Measurements from ENCODE around the gene GPC2. TPM values are rescaled to one million over a fixed set of nuclear protein-coding genes. Genes with fewer than 3 reads are reported as not detected.

The GPC2 gene
- total and polyA plus RNA-seq, 4 donors, result 6.1 to 53.6 (median 28.7) TPM

Other genes starting within 250 kb of the GPC2 start
- gene GJC3, start 247.8 kb downstream of the GPC2 start, total RNA-seq, result 10 to 100 TPM in 1 of 2 donors, 1 to 10 TPM in 1; 4.5 to 12.6 TPM
- gene GJC3, start 247.8 kb downstream of the GPC2 start, polyA plus RNA-seq (ENCODE audit: insufficient read length in 2 of 2), result 1 to 10 TPM in 1 of 2 donors, under 1 TPM in 1; 1.00 to 1.7 TPM
- gene AZGP1, start 201.3 kb downstream of the GPC2 start, total RNA-seq, result 1 to 10 TPM; 4.5 to 6.3 TPM
- gene AZGP1, start 201.3 kb downstream of the GPC2 start, polyA plus RNA-seq (ENCODE audit: insufficient read length in 2 of 2), result 1 to 10 TPM in 1 of 2 donors, under 1 TPM in 1; 0.79 to 3.0 TPM
- gene ZKSCAN1, start 161.8 kb downstream of the GPC2 start, total RNA-seq, result 10 to 100 TPM; 60.3 to 97.3 TPM
- gene ZKSCAN1, start 161.8 kb downstream of the GPC2 start, polyA plus RNA-seq (ENCODE audit: insufficient read length in 2 of 2), result 10 to 100 TPM; 51.7 to 53.4 TPM
- gene ZSCAN21, start 127.6 kb downstream of the GPC2 start, total RNA-seq, result 10 to 100 TPM; 10.3 to 27.7 TPM
- 10 to 100 TPM; 17.2 to 21.2 TPM for gene ZSCAN21, start 127.6 kb downstream of the GPC2 start, polyA plus RNA-seq (ENCODE audit: insufficient read length in 2 of 2)
- 10 to 100 TPM; 28.5 to 49.3 TPM for gene ZNF3, start 95.7 kb downstream of the GPC2 start, total RNA-seq
- gene ZNF3, start 95.7 kb downstream of the GPC2 start, polyA plus RNA-seq (ENCODE audit: insufficient read length in 2 of 2), result 10 to 100 TPM; 33.6 to 35.6 TPM
- gene COPS6, start 88.4 kb downstream of the GPC2 start, total RNA-seq, result 10 to 100 TPM; 59.9 to 78.4 TPM
- gene COPS6, start 88.4 kb downstream of the GPC2 start, polyA plus RNA-seq (ENCODE audit: insufficient read length in 2 of 2), result 100 to 1,000 TPM; 147 to 167 TPM
- gene MCM7, start 76.0 kb downstream of the GPC2 start, total RNA-seq, result 10 to 100 TPM; 36.7 to 71.5 TPM
- 10 to 100 TPM; 88.3 to 94.7 TPM for gene MCM7, start 76.0 kb downstream of the GPC2 start, polyA plus RNA-seq (ENCODE audit: insufficient read length in 2 of 2)
- 10 to 100 TPM; 18.2 to 27.4 TPM for gene AP4M1, start 75.7 kb downstream of the GPC2 start, total RNA-seq
- 10 to 100 TPM; 31.4 to 47.7 TPM for gene AP4M1, start 75.7 kb downstream of the GPC2 start, polyA plus RNA-seq (ENCODE audit: insufficient read length in 2 of 2)
- gene TAF6, start 58.0 kb downstream of the GPC2 start, total RNA-seq, result 10 to 100 TPM; 25.3 to 26.7 TPM
- gene TAF6, start 58.0 kb downstream of the GPC2 start, polyA plus RNA-seq (ENCODE audit: insufficient read length in 2 of 2), result 10 to 100 TPM; 61.9 to 73.2 TPM
- gene CNPY4, start 57.7 kb downstream of the GPC2 start, total RNA-seq, result 10 to 100 TPM; 22.5 to 65.7 TPM
- 10 to 100 TPM; 29.9 to 33.3 TPM for gene CNPY4, start 57.7 kb downstream of the GPC2 start, polyA plus RNA-seq (ENCODE audit: insufficient read length in 2 of 2)
- 1 to 10 TPM; 3.1 to 4.8 TPM for gene MBLAC1, start 50.4 kb downstream of the GPC2 start, total RNA-seq
- gene MBLAC1, start 50.4 kb downstream of the GPC2 start, polyA plus RNA-seq (ENCODE audit: insufficient read length in 2 of 2), result 1 to 10 TPM; 5.2 to 5.8 TPM
- 100 to 1,000 TPM in 1 of 2 donors, 10 to 100 TPM in 1; 59.2 to 155 TPM for gene LAMTOR4, start 28.5 kb downstream of the GPC2 start, total RNA-seq
- 100 to 1,000 TPM; 132 to 160 TPM for gene LAMTOR4, start 28.5 kb downstream of the GPC2 start, polyA plus RNA-seq (ENCODE audit: insufficient read length in 2 of 2)
- gene TRAPPC14, start 18.7 kb downstream of the GPC2 start, total RNA-seq, result 10 to 100 TPM in 1 of 2 donors, 1 to 10 TPM in 1; 9.4 to 14.6 TPM
- gene TRAPPC14, start 18.7 kb downstream of the GPC2 start, polyA plus RNA-seq (ENCODE audit: insufficient read length in 2 of 2), result 10 to 100 TPM; 47.4 to 54.1 TPM
- gene GAL3ST4, start 8.8 kb downstream of the GPC2 start, total RNA-seq, result 1 to 10 TPM; 5.0 to 8.6 TPM
- 10 to 100 TPM; 21.6 to 23.1 TPM for gene GAL3ST4, start 8.8 kb downstream of the GPC2 start, polyA plus RNA-seq (ENCODE audit: insufficient read length in 2 of 2)
- 1 to 10 TPM; 2.1 to 2.3 TPM for gene STAG3, start 537 bp upstream of the GPC2 start, total RNA-seq
- gene STAG3, start 537 bp upstream of the GPC2 start, polyA plus RNA-seq (ENCODE audit: insufficient read length in 2 of 2), result 10 to 100 TPM; 33.9 to 67.6 TPM
- gene PVRIG, start 42.6 kb upstream of the GPC2 start, total RNA-seq, result not detected
- 10 to 100 TPM; 11.6 to 13.5 TPM for gene PVRIG, start 42.6 kb upstream of the GPC2 start, polyA plus RNA-seq (ENCODE audit: insufficient read length in 2 of 2)
- not detected for gene SPDYE3, start 130.3 kb upstream of the GPC2 start, total RNA-seq
- gene SPDYE3, start 130.3 kb upstream of the GPC2 start, polyA plus RNA-seq (ENCODE audit: insufficient read length in 2 of 2), result 10 to 100 TPM in 1 of 2 donors, 1 to 10 TPM in 1; 8.8 to 16.0 TPM
- 10 to 100 TPM in 1 of 2 donors, 1 to 10 TPM in 1; 9.6 to 27.1 TPM for gene PILRB, start 180.7 kb upstream of the GPC2 start, total RNA-seq
- 10 to 100 TPM; 37.6 to 50.2 TPM for gene PILRB, start 180.7 kb upstream of the GPC2 start, polyA plus RNA-seq (ENCODE audit: insufficient read length in 2 of 2)
- 1 to 10 TPM; 4.1 to 4.3 TPM for gene PILRA, start 196.1 kb upstream of the GPC2 start, total RNA-seq
- 10 to 100 TPM in 1 of 2 donors, 1 to 10 TPM in 1; 6.6 to 10.6 TPM for gene PILRA, start 196.1 kb upstream of the GPC2 start, polyA plus RNA-seq (ENCODE audit: insufficient read length in 2 of 2)